WI38 (cell line): ENCODE data around the gene ELAVL4.
"Not testable (repeated sequence)": the region's sequence is repeated elsewhere in the genome, so short reads cannot be mapped to it uniquely, and the experiment has no call there.

Experiments
- H3K4me3 ChIP-seq: 2 replicates; pipeline ENCODE4 v1.5.1; 2011; ENCODE audit warnings: low read depth, mild to moderate bottlenecking, control low read depth, low read length
- TF ChIP-seq, protein P1 (sequence below): IDR thresholded peaks from 2 replicates; pipeline ENCODE4 v1.5.1; 2012; ENCODE audit warnings: low read depth, mild to moderate bottlenecking, control low read depth, low read length

The ELAVL4 gene

GRCh38 chr1:50158421-50158820 is 49.7 kb downstream of the ELAVL4 start:
- TF ChIP-seq, protein P1, sequence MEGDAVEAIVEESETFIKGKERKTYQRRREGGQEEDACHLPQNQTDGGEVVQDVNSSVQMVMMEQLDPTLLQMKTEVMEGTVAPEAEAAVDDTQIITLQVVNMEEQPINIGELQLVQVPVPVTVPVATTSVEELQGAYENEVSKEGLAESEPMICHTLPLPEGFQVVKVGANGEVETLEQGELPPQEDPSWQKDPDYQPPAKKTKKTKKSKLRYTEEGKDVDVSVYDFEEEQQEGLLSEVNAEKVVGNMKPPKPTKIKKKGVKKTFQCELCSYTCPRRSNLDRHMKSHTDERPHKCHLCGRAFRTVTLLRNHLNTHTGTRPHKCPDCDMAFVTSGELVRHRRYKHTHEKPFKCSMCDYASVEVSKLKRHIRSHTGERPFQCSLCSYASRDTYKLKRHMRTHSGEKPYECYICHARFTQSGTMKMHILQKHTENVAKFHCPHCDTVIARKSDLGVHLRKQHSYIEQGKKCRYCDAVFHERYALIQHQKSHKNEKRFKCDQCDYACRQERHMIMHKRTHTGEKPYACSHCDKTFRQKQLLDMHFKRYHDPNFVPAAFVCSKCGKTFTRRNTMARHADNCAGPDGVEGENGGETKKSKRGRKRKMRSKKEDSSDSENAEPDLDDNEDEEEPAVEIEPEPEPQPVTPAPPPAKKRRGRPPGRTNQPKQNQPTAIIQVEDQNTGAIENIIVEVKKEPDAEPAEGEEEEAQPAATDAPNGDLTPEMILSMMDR, result no peak
- H3K4me3 ChIP-seq, result no peak overlapping the region

- TF ChIP-seq, protein P1, result no peak
- H3K4me3 ChIP-seq, result no peak overlapping the region
Measured at GRCh38 chr1:50163680-50164079, 55.0 kb downstream of the ELAVL4 start.

DNA sequence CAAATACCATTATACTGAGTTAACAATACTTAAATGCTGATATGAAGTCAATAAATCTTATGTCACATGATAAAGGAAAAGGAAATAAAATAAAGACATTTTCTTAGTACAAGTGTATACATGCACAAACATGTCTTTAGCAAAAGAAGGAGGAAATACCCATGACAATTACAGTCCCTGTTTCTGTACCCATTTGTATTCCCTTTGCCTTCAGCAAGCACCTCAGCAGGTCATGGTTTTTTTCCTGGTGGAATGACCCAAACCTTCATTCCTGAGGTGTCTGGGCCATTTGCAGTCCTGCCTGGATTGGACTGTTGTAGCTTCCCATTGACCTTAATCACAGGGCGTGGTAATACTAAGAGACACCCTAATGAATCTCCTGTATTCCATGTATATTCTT is 57.6 kb downstream of the ELAVL4 start:
- not testable (repeated sequence) for H3K4me3 ChIP-seq

DNA sequence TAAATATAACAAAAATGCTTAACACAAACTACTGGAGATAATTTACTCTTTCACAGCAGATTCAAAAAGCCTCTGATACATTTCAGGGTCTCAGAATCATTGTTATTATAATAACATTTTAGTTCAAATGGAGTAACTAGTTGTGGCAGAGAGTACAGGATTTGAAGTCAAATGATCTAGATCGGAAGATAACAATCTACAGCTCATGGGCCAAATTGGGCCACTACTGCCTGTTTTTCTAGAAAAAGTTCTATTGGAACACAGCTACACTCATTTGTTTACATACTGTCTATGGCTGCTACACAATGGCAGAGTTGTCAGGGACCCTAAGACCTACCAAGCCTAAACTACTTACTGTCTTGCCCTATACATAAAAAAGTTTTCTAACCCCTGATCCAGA is 63.6 kb downstream of the ELAVL4 start:
- TF ChIP-seq, protein P1, result no peak
- no peak overlapping the region for H3K4me3 ChIP-seq

DNA sequence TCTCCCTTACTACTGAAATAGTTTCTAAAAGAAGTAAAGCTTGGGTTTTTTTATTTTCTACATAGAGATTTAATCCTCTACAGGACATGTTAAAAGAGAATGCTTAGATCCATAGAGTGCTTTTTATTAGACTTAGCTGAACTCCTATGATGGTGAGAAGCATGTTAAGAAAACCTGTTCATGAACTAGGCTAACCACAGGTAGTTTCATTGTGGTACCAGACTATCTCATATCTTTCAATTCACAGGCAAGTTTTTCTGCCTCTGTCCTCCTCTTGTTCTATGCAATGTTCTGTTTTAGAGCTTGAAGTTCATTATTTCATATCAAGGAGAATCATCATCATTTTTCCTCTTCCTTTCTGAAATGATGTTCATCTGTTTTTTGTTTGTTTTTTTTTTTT is 65.4 kb downstream of the ELAVL4 start:
- no peak overlapping the region for H3K4me3 ChIP-seq
- TF ChIP-seq, protein P1, result no peak

GRCh38 chr1:50175719-50176639 is 67.3 kb downstream of the ELAVL4 start:
- TF ChIP-seq, protein P1, result no peak

DNA sequence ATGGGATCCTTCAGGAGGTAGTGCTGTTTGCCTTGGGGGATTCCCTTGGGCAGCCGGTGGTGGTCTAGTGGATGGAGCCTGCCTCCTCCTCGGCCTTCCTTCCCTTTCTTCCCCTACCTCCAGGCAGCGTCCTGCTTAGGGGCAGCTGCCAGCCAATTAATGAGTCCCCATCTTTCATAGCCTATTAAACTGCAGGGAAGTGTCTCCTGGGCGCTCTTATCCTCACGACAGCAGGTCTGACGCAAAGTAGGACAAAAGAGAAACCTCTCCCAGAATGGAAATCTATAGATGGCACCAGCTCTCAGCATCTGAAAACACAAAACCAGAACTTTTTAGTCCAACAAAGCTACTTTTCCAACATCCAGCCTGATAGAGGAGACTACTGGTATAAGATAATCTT is 69.3 kb downstream of the ELAVL4 start:
- no peak overlapping the region for H3K4me3 ChIP-seq
- TF ChIP-seq, protein P1, result no peak

More at GRCh38 chr1:50175719-50176639, 67.3 kb downstream of the ELAVL4 start:
- H3K4me3 ChIP-seq, result no peak overlapping the region

GRCh38 chr1:50179639-50180038 is 70.9 kb downstream of the ELAVL4 start:
- TF ChIP-seq, protein P1, result no peak
- H3K4me3 ChIP-seq, result no peak overlapping the region
